GM12878 (cell line): Measurements from ENCODE around the gene PNISR. TPM values are rescaled to one million over a fixed set of nuclear protein-coding genes. Genes with fewer than 3 reads are reported as not detected.

Source experiments
- ATAC-seq: fragments of 200-7000 bp; cut with Tn5 transposase; 3 replicates; pipeline ENCODE4 v1.9.1; 2020; ENCODE audit warnings: mild to moderate bottlenecking, moderate library complexity
- BruUV-seq: library from RNA; stranded (reverse); fragments of 400-500 nt; replicated peaks from 2 replicates; lab custom pipeline; 2021; lab: Mats Ljungman, UMichigan
- CTCF ChIA-PET: fragments of 300-600 bp; sonication (Branson Sonifier 250); formaldehyde crosslinking; extraction: SDS; loops from one replicate; lab custom pipeline; 2021; ENCODE audit warnings: inconsistent platforms; lab: Yijun Ruan, JAX
- POLR2A ChIA-PET: fragments of 350-600 bp; formaldehyde crosslinking; extraction: SDS; loops from one replicate; lab custom pipeline; 2021; ENCODE audit warnings: inconsistent platforms; lab: Charles Lee
- RAD21 ChIA-PET: fragments of 300-600 bp; sonication (Branson Sonifier 250); formaldehyde crosslinking; loops from one replicate; lab custom pipeline; 2023; ENCODE audit warnings: antibody characterized with exemption; ENCODE audit not compliant: unreplicated experiment; lab: Charles Lee
- SMC1A ChIA-PET: fragments of 300-600 bp; sonication (Branson Sonifier 250); formaldehyde crosslinking; loops from one replicate; lab custom pipeline; 2023; ENCODE audit not compliant: unreplicated experiment, uncharacterized antibody; lab: Charles Lee
- DNase-seq: peaks from one replicate; pipeline ENCODE4 v3.0.0-alpha.2; 2011; ENCODE audit warnings: low read depth, low spot score
- FAIRE-seq: peaks from 3 replicates; lab custom pipeline; 2011; peaks lifted over from hg19 to GRCh38; lab: Jason Lieb, UNC
- H2AFZ ChIP-seq: 2 replicates; pipeline ENCODE4 v1.6.0; 2011; ENCODE audit warnings: low read depth, low read length, control low read depth; ENCODE audit not compliant: control insufficient read depth
- H3K27ac ChIP-seq: 2 replicates; pipeline ENCODE4 v1.5.1; 2011; ENCODE audit warnings: control low read depth; ENCODE audit not compliant: control insufficient read depth, insufficient read depth
- H3K27me3 ChIP-seq, 2 experiments: replicated peaks in 1 of 2; 2 replicates each; pipeline versions ENCODE4 v1.6.0 to v1.6.1; 2011; ENCODE audit warnings: low read length in 1 of 2; ENCODE audit not compliant: control insufficient read depth in 2 of 2, insufficient read depth in 2 of 2
- H3K36me3 ChIP-seq, 2 experiments: 2 replicates each; pipeline ENCODE4 v1.5.1; 2011; ENCODE audit warnings: low read length in 1 of 2; ENCODE audit not compliant: control insufficient read depth in 2 of 2, insufficient read depth in 2 of 2
- H3K4me1 ChIP-seq: 2 replicates; pipeline ENCODE4 v1.6.1; 2011; ENCODE audit warnings: mild to moderate bottlenecking, low read length, moderate library complexity, mixed read lengths; ENCODE audit not compliant: control insufficient read depth, insufficient read depth
- H3K4me2 ChIP-seq: 2 replicates; pipeline ENCODE4 v1.6.0; 2011; ENCODE audit warnings: control low read depth; ENCODE audit not compliant: control insufficient read depth, insufficient read depth
- H3K4me3 ChIP-seq: fragments of 200-600 bp; sonication (generic); 2 replicates; pipeline ENCODE4 v1.5.1; 2016
- H3K79me2 ChIP-seq: 2 replicates; pipeline ENCODE4 v1.6.0; 2011; ENCODE audit warnings: low read length; ENCODE audit not compliant: control insufficient read depth, insufficient read depth
- H3K9ac ChIP-seq: 2 replicates; pipeline ENCODE4 v1.8.0; 2011; ENCODE audit warnings: low read length, control low read depth, mixed read lengths; ENCODE audit not compliant: control insufficient read depth, insufficient read depth
- H3K9me3 ChIP-seq: replicated peaks from 3 replicates; pipeline ENCODE4 v1.5.1; 2011; ENCODE audit warnings: mild to moderate bottlenecking, low read length; ENCODE audit not compliant: control insufficient read depth, insufficient read depth
- H4K20me1 ChIP-seq: 2 replicates; pipeline ENCODE4 v1.6.0; 2011; ENCODE audit not compliant: control insufficient read depth, insufficient read depth
- ATF3 ChIP-seq: IDR thresholded peaks from 2 replicates; pipeline ENCODE4 v1.6.1; 2011; ENCODE audit warnings: low read depth, mild to moderate bottlenecking, low read length, moderate library complexity, borderline replicate concordance; ENCODE audit errors: extremely low read depth
- CHD1 ChIP-seq: IDR thresholded peaks from 2 replicates; pipeline ENCODE4 v1.6.1; 2012; ENCODE audit warnings: low read depth, low read length, improper control_type of control experiment
- EGR1 ChIP-seq, 2 experiments: IDR thresholded peaks; 1 replicate in 1 of 2; 2 replicates in 1 of 2; pipeline ENCODE4 v1.6.1; 2011 to 2012; ENCODE audit warnings: low read depth in 2 of 2, low read length in 2 of 2, borderline replicate concordance in 1 of 2, mild to moderate bottlenecking in 1 of 2, moderate library complexity in 1 of 2
- NFYB ChIP-seq: IDR thresholded peaks from 2 replicates; pipeline ENCODE4 v1.6.1; 2011; ENCODE audit warnings: low read depth, mild to moderate bottlenecking, low read length, improper control_type of control experiment, moderate library complexity; ENCODE audit not compliant: insufficient read depth
- POLR2AphosphoS2 ChIP-seq: IDR thresholded peaks from 2 replicates; pipeline ENCODE4 v1.6.1; 2011; ENCODE audit warnings: low read depth, mild to moderate bottlenecking, low read length, improper control_type of control experiment, moderate library complexity
- RAD51 ChIP-seq: fragments of 450-650 bp; IDR thresholded peaks from 2 replicates; pipeline ENCODE4 v1.6.1; 2016; ENCODE audit warnings: moderate library complexity, mild to moderate bottlenecking, inconsistent platforms
- RCOR1 ChIP-seq: conservative IDR thresholded peaks from 2 replicates; pipeline ENCODE4 v1.6.1; 2012; ENCODE audit warnings: low read depth, low read length, improper control_type of control experiment
- SPI1 ChIP-seq: IDR thresholded peaks from 2 replicates; pipeline ENCODE4 v1.6.1; 2011; ENCODE audit warnings: low read depth, mild to moderate bottlenecking, low read length, moderate library complexity, borderline replicate concordance; ENCODE audit not compliant: insufficient read depth
- SRF ChIP-seq, 2 experiments: IDR thresholded peaks; 2 replicates each; pipeline ENCODE4 v1.6.1; 2011; ENCODE audit warnings: low read depth in 2 of 2, low read length in 2 of 2, mild to moderate bottlenecking in 1 of 2, moderate library complexity in 1 of 2
- TBL1XR1 ChIP-seq: IDR thresholded peaks from 2 replicates; pipeline ENCODE4 v1.6.1; 2012; ENCODE audit warnings: low read depth, low read length, improper control_type of control experiment
- ZNF622 ChIP-seq: fragments of 450-650 bp; IDR thresholded peaks from 2 replicates; pipeline ENCODE4 v1.6.1; 2017; ENCODE audit warnings: mild to moderate bottlenecking, inconsistent platforms
- in situ Hi-C: fragments of 300-500 bp; cut with MboI; formaldehyde crosslinking; loops from 9 replicates; pipeline ENCODE4 v1.14.3; 2018; ENCODE audit warnings: mixed read lengths
- intact Hi-C: fragments of 100-400 bp; cut with micrococcal nuclease; formaldehyde crosslinking; loops from one replicate; pipeline ENCODE4 v1.14.2; 2022; ENCODE audit not compliant: unreplicated experiment
- polyA plus RNA-seq, 11 experiments: library from polyadenylated mRNA; depleted of rRNA in 4 of 11; unstranded in 6 of 11; stranded (reverse) in 5 of 11; fragments of >200 nt; fragmentation: Nextera tagmentation in 4 of 11; fragmentation: Illumina TruSeq in 1 of 11; extraction: Ambion mirVana in 4 of 11; extraction: Trizol in 1 of 11; gene quantifications; 1 replicate in 1 of 11; 2 replicates in 10 of 11; pipeline versions ENCODE4 v1.2.1 to v1.2.3, GENCODE V29; 2011 to 2016; ENCODE audit warnings: inconsistent platforms in 2 of 11, missing spikeins in 2 of 11, low read depth in 1 of 11
- total RNA-seq, 4 experiments: library from RNA; depleted of rRNA in 3 of 4; stranded (reverse); fragments of >200 nt in 3 of 4; fragmentation: Illumina TruSeq in 1 of 4; extraction: Trizol in 1 of 4; gene quantifications; 2 replicates each; pipeline versions ENCODE4 v1.2.1 to v1.2.3, GENCODE V29; 2013 to 2021
- TF ChIP-seq, protein P1 (sequence below): fragments of 450-650 bp; formaldehyde crosslinking; IDR thresholded peaks from 2 replicates; pipeline ENCODE4 v1.5.0; 2022; ENCODE audit warnings: mild to moderate bottlenecking, missing genetic modification characterization
- TF ChIP-seq, protein P2 (sequence below): fragments of 150-350 bp; IDR thresholded peaks from 2 replicates; pipeline ENCODE4 v1.6.1; 2014; ENCODE audit warnings: mild to moderate bottlenecking, low read depth, low read length

The PNISR gene
- total and polyA plus RNA-seq, 10 of the 15 experiments (the other 5 are each of a cell fraction or from before 2014, with no cell fraction given) = 79.1 to 180 (median 105) TPM

GRCh38 chr6:99473730-99474129, 48.6 kb upstream of the PNISR start:
- Histone ChIP-seq H3K4me2 (no peak overlapping the region), H3K79me2 (no peaks in the 10 kb centered on the region), H3K27me3 (no peaks in the 10 kb centered on the region), H4K20me1 (no peaks in the 10 kb centered on the region), H3K36me3 (peaks cover 0 to 10% of the 10 kb centered on the region in 2 experiments; a peak in 3 of 4 replicates), H3K27ac (no peak overlapping the region), H3K9me3 (no peaks in the 10 kb centered on the region), H2AFZ (no peak overlapping the region), H3K4me3 (no peak overlapping the region), H3K4me1 (no peaks in the 10 kb centered on the region), H3K9ac (no peak overlapping the region)
- intact Hi-C loops (no loop called here), in situ Hi-C loops (loop anchor here (5.0 kb wide), 1 partner anchor 269 kb away; no protein-coding TSS in a partner anchor)
- no peak for TF ChIP-seq ZNF622
- TF ChIP-seq ATF3 = no peak
- TF ChIP-seq EGR1 (IDR thresholded peaks at IDR 0.05; ENCODE audit: borderline replicate concordance in 1 of 2, low read depth in 2 of 2, low read length in 2 of 2) = no peak
- TF ChIP-seq CHD1 = no peak
- TF ChIP-seq, protein P1, sequence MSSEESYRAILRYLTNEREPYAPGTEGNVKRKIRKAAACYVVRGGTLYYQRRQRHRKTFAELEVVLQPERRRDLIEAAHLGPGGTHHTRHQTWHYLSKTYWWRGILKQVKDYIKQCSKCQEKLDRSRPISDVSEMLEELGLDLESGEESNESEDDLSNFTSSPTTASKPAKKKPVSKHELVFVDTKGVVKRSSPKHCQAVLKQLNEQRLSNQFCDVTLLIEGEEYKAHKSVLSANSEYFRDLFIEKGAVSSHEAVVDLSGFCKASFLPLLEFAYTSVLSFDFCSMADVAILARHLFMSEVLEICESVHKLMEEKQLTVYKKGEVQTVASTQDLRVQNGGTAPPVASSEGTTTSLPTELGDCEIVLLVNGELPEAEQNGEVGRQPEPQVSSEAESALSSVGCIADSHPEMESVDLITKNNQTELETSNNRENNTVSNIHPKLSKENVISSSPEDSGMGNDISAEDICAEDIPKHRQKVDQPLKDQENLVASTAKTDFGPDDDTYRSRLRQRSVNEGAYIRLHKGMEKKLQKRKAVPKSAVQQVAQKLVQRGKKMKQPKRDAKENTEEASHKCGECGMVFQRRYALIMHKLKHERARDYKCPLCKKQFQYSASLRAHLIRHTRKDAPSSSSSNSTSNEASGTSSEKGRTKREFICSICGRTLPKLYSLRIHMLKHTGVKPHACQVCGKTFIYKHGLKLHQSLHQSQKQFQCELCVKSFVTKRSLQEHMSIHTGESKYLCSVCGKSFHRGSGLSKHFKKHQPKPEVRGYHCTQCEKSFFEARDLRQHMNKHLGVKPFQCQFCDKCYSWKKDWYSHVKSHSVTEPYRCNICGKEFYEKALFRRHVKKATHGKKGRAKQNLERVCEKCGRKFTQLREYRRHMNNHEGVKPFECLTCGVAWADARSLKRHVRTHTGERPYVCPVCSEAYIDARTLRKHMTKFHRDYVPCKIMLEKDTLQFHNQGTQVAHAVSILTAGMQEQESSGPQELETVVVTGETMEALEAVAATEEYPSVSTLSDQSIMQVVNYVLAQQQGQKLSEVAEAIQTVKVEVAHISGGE (CRISPR knock-in tag) = no peak
- no peak for TF ChIP-seq TBL1XR1
- no peak for TF ChIP-seq POLR2AphosphoS2
- TF ChIP-seq, protein P2, sequence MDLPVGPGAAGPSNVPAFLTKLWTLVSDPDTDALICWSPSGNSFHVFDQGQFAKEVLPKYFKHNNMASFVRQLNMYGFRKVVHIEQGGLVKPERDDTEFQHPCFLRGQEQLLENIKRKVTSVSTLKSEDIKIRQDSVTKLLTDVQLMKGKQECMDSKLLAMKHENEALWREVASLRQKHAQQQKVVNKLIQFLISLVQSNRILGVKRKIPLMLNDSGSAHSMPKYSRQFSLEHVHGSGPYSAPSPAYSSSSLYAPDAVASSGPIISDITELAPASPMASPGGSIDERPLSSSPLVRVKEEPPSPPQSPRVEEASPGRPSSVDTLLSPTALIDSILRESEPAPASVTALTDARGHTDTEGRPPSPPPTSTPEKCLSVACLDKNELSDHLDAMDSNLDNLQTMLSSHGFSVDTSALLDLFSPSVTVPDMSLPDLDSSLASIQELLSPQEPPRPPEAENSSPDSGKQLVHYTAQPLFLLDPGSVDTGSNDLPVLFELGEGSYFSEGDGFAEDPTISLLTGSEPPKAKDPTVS = no peak
- TF ChIP-seq RCOR1 = no peak
- no peak for TF ChIP-seq RAD51
- no peak for TF ChIP-seq NFYB
- no peak for TF ChIP-seq SPI1
- TF ChIP-seq SRF (IDR thresholded peaks at IDR 0.05; ENCODE audit: low read depth in 2 of 2, low read length in 2 of 2) = no peak
- no peak for DNase-seq
- RAD21 ChIA-PET = interaction anchor here (1.0 kb wide), 1 partner anchor 38 kb away, joined by 3 read pairs; no protein-coding TSS in a partner anchor
- CTCF ChIA-PET = interaction anchor here (1.0 to 4.2 kb wide), 3 partner anchors 9 to 272 kb away, joined by 3 to 25 read pairs (median 3); no protein-coding TSS in a partner anchor
- SMC1A ChIA-PET = interaction anchor here (1.2 to 2.3 kb wide), 5 partner anchors 8 to 273 kb away, joined by 3 to 9 read pairs (median 7); no protein-coding TSS in a partner anchor
- BruUV-seq = no TSS peak
- no peak for FAIRE-seq
- POLR2A ChIA-PET = interaction anchor here (0.6 kb wide), 1 partner anchor 40 kb away, joined by 3 read pairs; no protein-coding TSS in a partner anchor
- ATAC-seq = no peak
